VCaP (cell line): ENCODE results near the gene LTBP2.

ENCODE experiments used
- H3K27ac ChIP-seq: fragments of 450-650 bp; 2 replicates; pipeline ENCODE4 v1.5.1; 2017
- TF ChIP-seq, protein P1 (sequence below): fragments of 450-650 bp; conservative IDR thresholded peaks from 2 replicates; pipeline ENCODE4 v1.5.1; 2017; ENCODE audit warnings: mild to moderate bottlenecking, moderate library complexity

LTBP2 gene

DNA sequence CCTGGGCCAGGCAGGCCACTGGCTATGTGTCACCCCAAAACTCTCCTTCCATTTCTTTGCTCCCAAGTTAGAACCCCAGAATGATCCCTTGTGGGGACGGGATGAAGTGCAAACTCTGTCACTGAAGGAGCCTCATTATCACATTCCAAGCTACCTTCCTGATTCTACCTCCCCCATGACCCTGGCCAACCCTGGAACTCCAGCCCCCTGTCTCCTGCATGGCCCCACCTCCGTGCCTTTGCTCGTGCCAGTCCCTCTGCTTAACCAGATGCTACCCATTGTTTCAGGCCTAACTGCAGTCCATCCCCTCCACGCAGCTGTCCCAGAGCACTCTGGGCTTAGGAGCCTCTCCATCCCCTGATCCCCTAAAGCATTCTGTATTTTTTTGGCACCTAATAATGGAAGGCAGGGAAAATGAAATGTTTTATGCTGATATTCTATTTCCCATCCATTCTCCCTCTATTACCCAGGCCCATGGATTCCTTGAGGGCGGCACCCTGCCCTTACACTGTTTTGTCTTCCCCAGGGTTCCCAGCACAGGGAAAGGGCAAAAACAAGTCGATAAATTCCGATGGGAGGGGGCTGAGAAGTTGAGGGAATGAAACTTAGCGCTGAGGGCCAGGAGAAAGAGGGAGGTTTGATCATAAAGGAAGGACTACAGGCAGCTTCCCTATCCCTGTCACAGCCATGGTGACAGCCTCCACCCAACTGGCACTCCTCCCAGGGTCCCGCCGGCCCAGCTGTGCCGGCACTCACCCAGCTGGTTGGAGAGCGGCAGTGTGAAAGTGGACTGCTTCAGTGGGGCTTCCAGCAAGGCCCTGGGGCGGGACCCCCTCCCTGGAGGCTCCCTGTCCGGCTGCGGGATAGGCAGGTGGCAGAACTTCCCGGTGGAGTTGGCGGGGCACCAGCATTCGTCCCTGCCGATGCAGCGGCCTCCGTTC, 60.3 kb downstream of the LTBP2 start:
- no peak overlapping the region for H3K27ac ChIP-seq
- TF ChIP-seq, protein P1, sequence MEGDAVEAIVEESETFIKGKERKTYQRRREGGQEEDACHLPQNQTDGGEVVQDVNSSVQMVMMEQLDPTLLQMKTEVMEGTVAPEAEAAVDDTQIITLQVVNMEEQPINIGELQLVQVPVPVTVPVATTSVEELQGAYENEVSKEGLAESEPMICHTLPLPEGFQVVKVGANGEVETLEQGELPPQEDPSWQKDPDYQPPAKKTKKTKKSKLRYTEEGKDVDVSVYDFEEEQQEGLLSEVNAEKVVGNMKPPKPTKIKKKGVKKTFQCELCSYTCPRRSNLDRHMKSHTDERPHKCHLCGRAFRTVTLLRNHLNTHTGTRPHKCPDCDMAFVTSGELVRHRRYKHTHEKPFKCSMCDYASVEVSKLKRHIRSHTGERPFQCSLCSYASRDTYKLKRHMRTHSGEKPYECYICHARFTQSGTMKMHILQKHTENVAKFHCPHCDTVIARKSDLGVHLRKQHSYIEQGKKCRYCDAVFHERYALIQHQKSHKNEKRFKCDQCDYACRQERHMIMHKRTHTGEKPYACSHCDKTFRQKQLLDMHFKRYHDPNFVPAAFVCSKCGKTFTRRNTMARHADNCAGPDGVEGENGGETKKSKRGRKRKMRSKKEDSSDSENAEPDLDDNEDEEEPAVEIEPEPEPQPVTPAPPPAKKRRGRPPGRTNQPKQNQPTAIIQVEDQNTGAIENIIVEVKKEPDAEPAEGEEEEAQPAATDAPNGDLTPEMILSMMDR, result no peak

DNA sequence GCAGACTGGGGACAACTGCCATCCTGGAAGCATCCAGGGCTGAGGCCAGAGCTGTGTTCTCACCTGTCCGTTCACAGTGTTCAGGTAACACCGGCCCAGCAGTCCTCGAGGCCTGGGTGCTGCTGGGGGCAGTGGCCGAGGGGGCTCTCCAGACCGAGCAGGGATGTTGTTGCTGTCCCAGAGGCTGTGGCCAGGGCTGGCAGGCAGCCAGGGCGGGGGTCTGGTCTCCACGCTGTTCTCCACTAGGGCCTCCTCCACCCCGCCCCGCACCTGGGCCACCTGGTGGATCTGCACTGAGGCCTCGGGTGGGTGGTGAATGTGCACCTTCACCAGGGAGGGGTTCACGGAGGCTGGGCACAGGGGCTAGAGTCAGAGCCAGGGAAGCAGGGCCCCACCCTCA, 61.0 kb downstream of the LTBP2 start:
- H3K27ac ChIP-seq, result no peak overlapping the region
- TF ChIP-seq, protein P1, result no peak

DNA sequence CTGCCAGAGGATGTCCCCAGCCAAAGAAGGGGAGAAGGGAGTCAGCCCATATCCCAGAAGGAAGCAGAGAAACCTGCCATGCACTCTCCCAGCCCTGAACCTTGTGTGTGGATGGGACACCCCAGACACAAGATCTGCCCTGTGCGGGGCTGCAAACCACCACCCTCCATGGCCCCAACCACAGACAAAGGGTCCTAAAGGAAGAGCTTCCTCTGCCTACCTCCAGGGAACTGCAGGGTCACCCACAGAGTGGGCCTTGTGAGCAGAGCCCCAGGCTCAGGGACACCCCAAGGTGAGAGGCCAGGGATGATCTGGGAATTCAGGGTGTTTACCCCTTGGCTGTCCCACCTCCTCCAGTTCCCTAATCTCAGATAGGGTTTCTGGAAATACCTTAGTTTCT, 62.0 kb downstream of the LTBP2 start:
- TF ChIP-seq, protein P1, result no peak
- peak overlapping the region; percentile 44 for H3K27ac ChIP-seq

DNA sequence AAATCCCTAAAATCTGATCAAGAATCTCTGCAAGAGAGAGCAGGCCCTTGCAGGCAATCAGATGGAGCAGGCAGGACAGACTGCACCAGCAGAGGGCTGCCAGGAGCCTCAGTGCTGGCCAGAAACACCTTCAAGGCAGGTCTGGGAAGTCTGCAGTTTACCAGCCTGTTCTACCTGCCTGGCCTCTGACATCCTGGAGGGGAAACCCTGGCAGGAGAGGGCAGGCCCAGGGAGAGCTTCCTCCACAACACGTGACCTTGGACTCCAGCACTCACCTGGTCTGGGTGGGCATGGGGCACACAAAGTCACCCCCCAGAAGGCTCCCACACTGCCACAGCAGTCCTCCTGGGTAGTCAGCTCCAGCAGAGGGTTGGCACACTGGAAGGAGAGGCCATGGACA, 62.4 kb downstream of the LTBP2 start:
- TF ChIP-seq, protein P1, result peak; percentile 73
- peak overlapping the region; percentile 44 for H3K27ac ChIP-seq

DNA sequence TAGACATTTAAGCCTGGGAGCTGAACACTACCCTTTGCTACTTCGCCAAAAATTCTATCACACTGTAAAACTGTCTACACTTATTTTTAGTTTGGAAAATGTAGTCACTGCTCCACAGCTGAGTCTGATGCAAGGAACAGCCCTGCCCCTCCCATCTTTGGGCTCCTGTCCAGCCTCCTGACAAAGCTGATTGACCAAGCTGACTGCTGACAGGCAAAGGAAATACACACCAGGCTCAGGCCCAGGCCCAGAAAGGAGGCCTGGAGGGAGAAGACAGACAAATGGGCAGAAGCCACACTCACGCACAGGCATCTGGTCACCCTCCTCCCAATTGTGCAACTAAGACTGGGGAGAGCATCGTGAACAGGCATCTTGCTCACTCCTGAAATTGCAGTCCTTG, 63.2 kb downstream of the LTBP2 start:
- peak overlapping the region; percentile 44 for H3K27ac ChIP-seq
- TF ChIP-seq, protein P1, result no peak

DNA sequence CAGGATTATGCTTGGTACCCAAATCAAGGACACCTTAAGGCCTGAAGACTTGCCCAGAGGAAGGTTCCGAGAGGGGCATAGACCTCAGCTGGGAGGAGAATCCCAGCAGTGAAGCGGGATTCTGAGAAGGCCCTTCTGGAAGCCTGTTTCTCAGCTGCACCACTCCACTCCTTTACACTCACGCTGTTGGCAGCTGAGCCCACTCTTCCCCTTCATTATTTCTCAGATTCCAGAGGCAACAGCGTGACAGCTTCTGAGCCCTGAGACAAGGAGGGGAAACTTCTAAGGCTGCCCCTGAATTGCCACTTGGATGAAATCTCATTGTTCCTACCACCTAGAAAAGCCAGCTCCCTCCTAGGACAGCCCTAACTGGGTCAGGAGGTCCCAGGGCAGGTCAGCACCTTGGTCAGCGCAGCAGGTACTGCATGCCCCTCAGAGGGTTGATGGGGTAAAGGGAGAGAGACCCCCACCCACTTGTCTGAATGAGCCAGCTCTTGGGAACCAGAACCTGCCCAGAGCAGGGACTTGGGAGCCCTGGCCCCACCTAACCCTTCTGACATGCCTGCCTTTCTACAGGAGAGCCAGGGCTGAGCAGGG, 64.6 kb downstream of the LTBP2 start:
- TF ChIP-seq, protein P1, result no peak
- H3K27ac ChIP-seq, result no peak overlapping the region

DNA sequence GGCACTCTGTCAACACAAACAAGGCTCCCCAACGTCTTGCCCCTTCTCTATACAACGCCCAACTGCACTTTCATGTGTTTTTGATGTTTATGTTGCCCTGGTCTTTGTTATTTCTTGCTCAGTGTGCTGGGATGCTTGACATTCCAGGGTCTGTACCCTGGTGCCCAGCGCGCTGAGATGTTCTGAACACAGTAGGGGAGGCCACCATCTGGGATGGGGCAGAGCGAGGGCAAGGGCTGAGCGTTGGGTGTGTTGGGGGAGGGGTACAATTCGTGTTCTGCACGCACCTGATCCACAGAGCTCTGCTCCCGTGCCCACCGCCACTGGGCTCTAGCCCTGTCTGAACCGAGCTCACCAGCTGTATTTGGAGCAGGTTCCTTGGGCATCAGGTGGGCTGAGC, 65.6 kb downstream of the LTBP2 start:
- TF ChIP-seq, protein P1, result no peak
- H3K27ac ChIP-seq, result no peak overlapping the region
